Gastroesophageal sphincter (tissue), 4 donors: ENCODE results near the gene CNIH2. TPM values are rescaled to one million over a fixed set of nuclear protein-coding genes. Genes with fewer than 3 reads are reported as not detected.
"Not testable (repeated sequence)": the region's sequence is repeated elsewhere in the genome, so short reads cannot be mapped to it uniquely, and the experiment has no call there.

Source experiments
- ATAC-seq: fragments of 150-250 bp; one replicate; pipeline ENCODE4 v1.9.1; 2016; ENCODE audit warnings: mild to moderate bottlenecking, moderate library complexity
- H3K27ac ChIP-seq, 4 donors: fragments of 200-600 bp; sonication (generic) in 3 of 4; 1 replicate in 3 of 4; 2 replicates in 1 of 4; pipeline ENCODE4 v1.5.1; 2016 to 2019
- H3K27me3 ChIP-seq: fragments of 200-600 bp; sonication (generic); one replicate; pipeline ENCODE4 v1.5.1; 2019
- H3K36me3 ChIP-seq, 2 donors: fragments of 200-600 bp; sonication (generic); one replicate each; pipeline ENCODE4 v1.5.1; 2019; ENCODE audit warnings: control low read depth in 1 of 2
- H3K4me1 ChIP-seq, 3 donors: fragments of 200-600 bp; sonication (generic); 1 replicate in 2 of 3; 2 replicates in 1 of 3; pipeline ENCODE4 v1.5.1; 2016 to 2019; ENCODE audit warnings: control low read depth in 2 of 3
- H3K4me3 ChIP-seq, 2 donors: fragments of 200-600 bp; sonication (generic); one replicate each; pipeline ENCODE4 v1.5.1; 2019; ENCODE audit warnings: mild to moderate bottlenecking in 1 of 2, moderate library complexity in 1 of 2
- H3K9me3 ChIP-seq, 3 donors: fragments of 200-600 bp; sonication (generic); one replicate each; pipeline ENCODE4 v1.5.1; 2017 to 2019; ENCODE audit warnings: control low read depth in 2 of 3
- EP300 ChIP-seq: sonication (generic); formaldehyde crosslinking; IDR thresholded peaks from one replicate; pipeline ENCODE4 v1.6.1; 2017; ENCODE audit warnings: antibody characterized with exemption, mild to moderate bottlenecking
- POLR2A ChIP-seq, 2 donors: fragments of 450-650 bp; IDR thresholded peaks; one replicate each; pipeline ENCODE4 v1.6.1; 2017; ENCODE audit warnings: antibody characterized with exemption in 2 of 2, mild to moderate bottlenecking in 2 of 2, moderate library complexity in 1 of 2
- POLR2AphosphoS5 ChIP-seq: sonication (generic); formaldehyde crosslinking; IDR thresholded peaks from one replicate; pipeline ENCODE4 v1.6.1; 2017; ENCODE audit warnings: antibody characterized with exemption
- WGBS, 2 donors: methylation state at CpG; one replicate each; pipeline ENCODE4 v1.1.5; 2018; ENCODE audit warnings: low coverage in 1 of 2; 5-methylcytosine and 5-hydroxymethylcytosine counted together
- total RNA-seq, 4 donors: library from RNA; depleted of rRNA; stranded (reverse); fragments of >200 nt; gene quantifications; one replicate each; pipeline ENCODE4 v1.1.0, GENCODE V29; 2016
- TF ChIP-seq, protein P1 (sequence below), 4 experiments: fragments of 200-600 bp in 2 of 4; fragments of 450-650 bp in 2 of 4; sonication (generic) in 1 of 4; IDR thresholded peaks; one replicate each; pipeline ENCODE4 v1.5.1; 2017 to 2019; ENCODE audit warnings: antibody characterized with exemption in 4 of 4, mild to moderate bottlenecking in 2 of 4, moderate library complexity in 2 of 4

The CNIH2 gene
- total RNA-seq, 4 donors from 2014 or later, result 1.1 TPM; not detected in 3

GRCh38 chr11:66318600-66318970, 40.6 kb downstream of the CNIH2 start:
- Histone ChIP-seq H3K36me3 (no peaks in the 10 kb centered on the region), H3K4me3 (no peak overlapping the region), H3K27me3 (peaks cover 10% of the 10 kb centered on the region), H3K9me3 (no peaks in the 10 kb centered on the region), H3K4me1 (peaks cover 0 to 64% (median 22%) of the 10 kb centered on the region in 3 donors), H3K27ac (peak overlapping the region in 3 of 4 donors; percentile 91 to 96 (median 92))
- WGBS, 2 donors, result 59 to 79% methylated on average over 2 to 3 of the region's 3 CpGs
- ATAC-seq, result no peak
- TF ChIP-seq, protein P1, sequence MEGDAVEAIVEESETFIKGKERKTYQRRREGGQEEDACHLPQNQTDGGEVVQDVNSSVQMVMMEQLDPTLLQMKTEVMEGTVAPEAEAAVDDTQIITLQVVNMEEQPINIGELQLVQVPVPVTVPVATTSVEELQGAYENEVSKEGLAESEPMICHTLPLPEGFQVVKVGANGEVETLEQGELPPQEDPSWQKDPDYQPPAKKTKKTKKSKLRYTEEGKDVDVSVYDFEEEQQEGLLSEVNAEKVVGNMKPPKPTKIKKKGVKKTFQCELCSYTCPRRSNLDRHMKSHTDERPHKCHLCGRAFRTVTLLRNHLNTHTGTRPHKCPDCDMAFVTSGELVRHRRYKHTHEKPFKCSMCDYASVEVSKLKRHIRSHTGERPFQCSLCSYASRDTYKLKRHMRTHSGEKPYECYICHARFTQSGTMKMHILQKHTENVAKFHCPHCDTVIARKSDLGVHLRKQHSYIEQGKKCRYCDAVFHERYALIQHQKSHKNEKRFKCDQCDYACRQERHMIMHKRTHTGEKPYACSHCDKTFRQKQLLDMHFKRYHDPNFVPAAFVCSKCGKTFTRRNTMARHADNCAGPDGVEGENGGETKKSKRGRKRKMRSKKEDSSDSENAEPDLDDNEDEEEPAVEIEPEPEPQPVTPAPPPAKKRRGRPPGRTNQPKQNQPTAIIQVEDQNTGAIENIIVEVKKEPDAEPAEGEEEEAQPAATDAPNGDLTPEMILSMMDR (IDR thresholded peaks at IDR 0.05), result no peak
- TF ChIP-seq POLR2A (IDR thresholded peaks at IDR 0.05), result no peak
- TF ChIP-seq POLR2AphosphoS5, result no peak
- TF ChIP-seq EP300, result no peak

GRCh38 chr11:66320289-66320688, 42.3 kb downstream of the CNIH2 start:
- 100% methylated on average over 2 of the region's 2 CpGs; no CpG with 5 or more reads in 1 of the 2 donors for WGBS, 2 donors
- not testable (repeated sequence) for H3K27ac ChIP-seq, H3K27me3 ChIP-seq, H3K9me3 ChIP-seq, H3K36me3 ChIP-seq, ATAC-seq, H3K4me3 ChIP-seq
- H3K4me1 ChIP-seq, result peaks cover 0 to 47% (median 22%) of the 10 kb centered on the region in 3 donors

DNA sequence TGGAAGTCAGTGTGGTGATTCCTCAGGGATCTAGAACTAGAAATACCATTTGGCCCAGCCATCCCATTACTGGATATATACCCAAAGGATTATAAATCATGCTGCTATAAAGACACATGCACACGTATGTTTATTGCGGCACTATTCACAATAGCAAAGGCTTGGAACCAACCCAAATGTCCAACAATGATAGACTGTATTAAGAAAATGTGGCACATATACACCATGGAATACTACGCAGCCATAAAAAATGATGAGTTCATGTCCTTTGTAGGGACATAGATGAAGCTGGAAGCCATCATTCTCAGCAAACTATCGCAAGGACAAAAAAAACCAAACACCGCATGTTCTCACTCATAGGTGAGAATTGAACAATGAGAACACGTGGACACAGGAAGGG, 42.8 kb downstream of the CNIH2 start:
- H3K4me1 ChIP-seq, result peaks cover 0 to 44% (median 24%) of the 10 kb centered on the region in 3 donors
- not testable (repeated sequence) for H3K4me3 ChIP-seq, H3K9me3 ChIP-seq, H3K27ac ChIP-seq, H3K36me3 ChIP-seq, H3K27me3 ChIP-seq, ATAC-seq
- 81 to 93% methylated on average over 2 to 4 of the region's 6 CpGs for WGBS, 2 donors

DNA sequence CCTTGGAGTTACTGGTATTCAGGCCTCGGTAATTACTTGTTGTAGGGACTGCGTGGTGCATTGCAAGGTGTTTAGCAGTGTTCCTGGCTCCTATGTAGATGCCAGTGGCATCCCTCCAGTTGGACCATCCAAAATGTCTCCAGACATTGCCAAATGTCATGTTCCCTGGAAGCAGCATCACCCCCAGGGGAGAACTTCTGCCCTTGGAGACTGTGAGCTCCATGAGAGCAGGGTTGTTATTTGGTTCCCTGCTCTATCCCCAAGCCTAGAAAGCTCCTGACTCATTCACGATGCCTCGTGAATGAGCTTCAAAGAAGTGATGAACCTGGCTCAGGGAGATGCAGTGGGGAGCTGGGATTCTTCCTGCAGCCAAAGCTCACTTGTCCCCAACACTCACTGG, 43.6 kb downstream of the CNIH2 start:
- no peaks in the 10 kb centered on the region for H3K36me3 ChIP-seq
- peaks cover 5% of the 10 kb centered on the region for H3K27me3 ChIP-seq
- ATAC-seq, result no peak
- 80% methylated on average over 2 of the region's 4 CpGs; no CpG with 5 or more reads in 1 of the 2 donors for WGBS, 2 donors
- H3K4me1 ChIP-seq, result peaks cover 0 to 44% (median 31%) of the 10 kb centered on the region in 3 donors
- H3K9me3 ChIP-seq, result no peaks in the 10 kb centered on the region
- H3K4me3 ChIP-seq, result no peak overlapping the region
- TF ChIP-seq, protein P1 (IDR thresholded peaks at IDR 0.05), result no peak
- TF ChIP-seq POLR2AphosphoS5 (no peak), EP300 (no peak), POLR2A (IDR thresholded peaks at IDR 0.05) (no peak)
- H3K27ac ChIP-seq, result peak overlapping the region in 3 of 4 donors; percentile 24 to 58 (median 31)

DNA sequence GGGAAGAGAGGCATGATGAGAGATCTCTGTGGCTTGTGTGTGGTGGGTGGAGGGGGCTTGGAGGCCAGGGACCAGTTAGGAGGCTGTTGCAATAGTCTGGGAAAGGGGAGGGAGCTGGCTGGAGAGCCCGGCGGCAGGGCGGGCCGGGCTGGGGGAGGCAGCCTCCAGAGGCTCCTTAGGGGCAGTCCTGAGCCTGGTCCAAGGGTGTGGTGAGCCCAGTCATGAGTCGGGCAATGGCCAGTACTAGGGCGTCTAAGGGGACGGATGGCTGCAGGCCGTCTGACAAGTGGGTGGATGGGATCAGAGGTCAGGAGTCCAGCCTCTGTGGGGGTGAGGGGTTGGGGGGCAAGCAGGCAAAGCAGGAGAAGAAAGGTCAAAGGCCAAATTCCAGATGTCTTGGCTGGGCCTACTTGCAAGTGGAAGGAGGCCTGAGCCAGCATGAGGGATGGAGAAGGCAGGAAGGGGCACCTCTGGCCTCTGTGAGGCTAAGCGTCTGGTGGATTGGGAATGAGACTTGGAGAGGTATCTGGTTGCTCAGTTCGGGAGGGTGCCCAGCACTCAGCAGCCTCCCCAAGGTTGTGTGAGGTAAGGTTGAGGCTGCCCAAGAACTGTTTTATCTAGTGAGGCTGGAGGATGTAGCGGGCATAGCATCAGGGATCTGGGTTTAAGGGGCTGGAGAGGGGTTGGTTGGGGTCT, 44.9 kb downstream of the CNIH2 start:
- WGBS, 2 donors, result 64 to 73% methylated on average over 6 of the region's 11 CpGs
- peak; percentile 78 for ATAC-seq
- H3K4me1 ChIP-seq, result peaks cover 0 to 44% (median 28%) of the 10 kb centered on the region in 3 donors
- no peak overlapping the region for H3K4me3 ChIP-seq
- TF ChIP-seq EP300 (no peak), POLR2AphosphoS5 (no peak), POLR2A (IDR thresholded peaks at IDR 0.05) (no peak)
- TF ChIP-seq, protein P1 (IDR thresholded peaks at IDR 0.05), result no peak
- no peaks in the 10 kb centered on the region for H3K36me3 ChIP-seq
- H3K9me3 ChIP-seq, result no peaks in the 10 kb centered on the region
- H3K27ac ChIP-seq, result peak overlapping the region in 2 of 4 donors; percentile 43 to 58
- no peaks in the 10 kb centered on the region for H3K27me3 ChIP-seq

- Histone ChIP-seq H3K4me1 (peaks cover 0 to 44% (median 29%) of the 10 kb centered on the region in 3 donors), H3K4me3 (no peak overlapping the region), H3K27me3 (no peaks in the 10 kb centered on the region), H3K36me3 (no peaks in the 10 kb centered on the region), H3K27ac (no peak overlapping the region), H3K9me3 (no peaks in the 10 kb centered on the region)
- TF ChIP-seq, protein P1 (IDR thresholded peaks at IDR 0.05), result no peak
- TF ChIP-seq POLR2AphosphoS5, result no peak
- 87 to 90% methylated on average over 1 of the region's 1 CpG for WGBS, 2 donors
- no peak for ATAC-seq
Observed at GRCh38 chr11:66323684-66324083, 45.7 kb downstream of the CNIH2 start.
